8988T (cell line): ENCODE data around the gene TP73.

Experiments used
- DNase-seq: peaks from one replicate; pipeline ENCODE4 v3.0.0; 2011

Gene TP73

GRCh38 chr1:3772027-3772714, 119.9 kb downstream of the TP73 start:
- peak; percentile 98 for DNase-seq

DNA sequence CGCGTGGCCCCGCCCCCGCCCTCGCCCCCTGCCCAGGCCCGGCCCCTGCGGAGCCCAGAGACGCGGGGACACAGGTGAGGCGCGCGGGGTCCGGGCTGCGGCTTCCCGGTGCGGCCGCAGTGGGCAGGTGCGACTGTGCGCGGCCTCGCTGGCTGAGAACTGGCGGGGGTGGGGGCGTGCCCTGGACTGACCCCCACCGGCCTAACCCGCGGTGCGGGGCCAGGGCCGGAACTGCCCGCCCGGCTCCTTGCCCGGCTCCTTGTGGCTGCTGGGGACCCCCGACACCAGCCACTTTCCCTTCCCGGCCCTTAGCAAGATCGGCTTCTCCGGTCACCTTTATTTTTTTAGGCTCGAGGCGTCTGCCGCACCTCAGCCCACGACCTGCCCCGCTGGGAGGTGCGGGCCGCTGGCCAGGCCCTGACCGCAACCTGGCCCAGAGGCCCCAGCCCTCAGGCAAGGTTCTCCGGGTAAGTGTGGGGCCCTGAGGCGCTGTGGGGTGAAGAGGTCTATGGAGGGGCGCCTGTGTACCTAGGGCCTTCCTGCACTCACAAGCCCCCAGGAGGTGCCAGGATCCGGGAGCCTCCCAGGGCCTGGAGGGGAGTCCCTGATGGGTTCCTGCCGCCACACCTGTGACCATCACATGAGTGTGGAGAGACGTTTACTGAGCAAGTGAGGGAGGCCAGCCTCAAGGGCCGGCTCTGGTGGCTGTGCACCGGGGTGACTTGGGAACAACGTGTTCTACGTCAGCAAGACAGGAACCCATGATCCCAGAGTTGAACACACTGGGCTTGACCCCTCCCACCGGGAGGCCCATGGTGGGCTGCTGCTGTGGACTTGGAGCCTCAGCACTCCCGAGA, 120.6 kb downstream of the TP73 start, which contains the start of gene SMIM1:
Gene SMIM1, plus strand, starts transcription at position 35 of the 857 bp plus-strand sequence. CDS start 2,625 bp downstream, outside the sequence.
- DNase-seq, result no peak

- no peak for DNase-seq
These were observed 121.4 kb downstream of the TP73 start for GRCh38 chr1:3773572-3774275.

DNA sequence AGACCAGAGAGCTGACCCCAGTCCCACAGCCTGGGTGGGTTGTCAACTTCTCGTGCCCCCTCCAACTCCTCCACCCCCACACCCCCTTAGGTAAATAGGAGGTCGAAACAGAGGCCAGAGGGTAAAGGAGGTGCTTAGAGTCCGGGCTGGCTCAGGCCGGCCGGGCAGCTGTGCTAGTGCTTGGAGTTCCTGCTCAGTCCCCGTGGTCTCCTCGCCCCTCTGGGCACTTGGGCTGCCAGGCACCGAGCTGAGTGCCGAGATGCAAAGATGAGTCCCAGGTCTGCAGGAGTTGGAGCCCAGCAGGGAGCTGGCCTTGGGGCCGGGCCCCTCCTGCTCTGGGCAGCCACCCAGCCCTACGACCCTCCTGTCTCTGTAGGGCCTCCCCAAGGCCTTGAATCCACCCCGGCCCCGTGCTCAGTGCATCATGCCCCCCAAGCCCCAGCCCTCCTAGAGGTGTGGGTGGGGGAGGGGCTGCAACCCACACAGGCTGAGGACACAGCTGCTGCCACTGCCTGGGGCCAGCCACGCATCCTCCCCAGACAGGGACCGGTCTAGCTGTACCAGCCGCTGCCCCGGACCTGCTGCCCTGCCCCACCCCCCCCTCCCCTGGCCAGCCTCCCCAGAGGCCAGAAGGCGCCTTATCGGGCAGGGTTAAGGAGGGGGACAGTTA, 122.1 kb downstream of the TP73 start:
- DNase-seq, result no peak

- no peak for DNase-seq
These were observed 122.7 kb downstream of the TP73 start for GRCh38 chr1:3774946-3775489.

- DNase-seq, result peak; percentile 94
These were observed 123.3 kb downstream of the TP73 start for GRCh38 chr1:3775490-3776230.

GRCh38 chr1:3776231-3776961, 124.1 kb downstream of the TP73 start:
- DNase-seq, result no peak

DNA sequence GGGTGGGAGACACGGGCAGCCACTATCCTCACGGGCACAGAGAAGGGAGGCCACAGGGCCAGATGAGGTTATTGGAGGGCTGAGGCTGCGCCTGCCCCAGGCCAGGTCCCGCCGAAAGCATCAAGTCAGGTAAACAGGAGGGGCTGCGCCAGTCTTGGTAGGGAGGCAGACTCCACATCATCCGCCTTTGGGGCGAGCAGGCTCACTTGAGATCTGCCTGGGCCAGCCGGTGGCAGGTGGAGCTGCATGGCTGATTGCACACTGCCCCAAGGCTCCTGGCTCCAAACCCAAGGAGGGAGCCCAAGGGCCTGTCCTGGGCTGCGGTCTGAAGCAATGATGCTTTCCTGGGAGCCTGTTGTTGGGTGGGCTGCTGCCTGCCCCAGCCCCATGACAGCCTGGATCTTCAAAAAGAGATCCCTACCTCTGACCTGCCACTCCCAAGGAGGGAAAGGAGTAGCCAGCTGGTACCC, 124.8 kb downstream of the TP73 start:
- DNase-seq, result no peak

DNA sequence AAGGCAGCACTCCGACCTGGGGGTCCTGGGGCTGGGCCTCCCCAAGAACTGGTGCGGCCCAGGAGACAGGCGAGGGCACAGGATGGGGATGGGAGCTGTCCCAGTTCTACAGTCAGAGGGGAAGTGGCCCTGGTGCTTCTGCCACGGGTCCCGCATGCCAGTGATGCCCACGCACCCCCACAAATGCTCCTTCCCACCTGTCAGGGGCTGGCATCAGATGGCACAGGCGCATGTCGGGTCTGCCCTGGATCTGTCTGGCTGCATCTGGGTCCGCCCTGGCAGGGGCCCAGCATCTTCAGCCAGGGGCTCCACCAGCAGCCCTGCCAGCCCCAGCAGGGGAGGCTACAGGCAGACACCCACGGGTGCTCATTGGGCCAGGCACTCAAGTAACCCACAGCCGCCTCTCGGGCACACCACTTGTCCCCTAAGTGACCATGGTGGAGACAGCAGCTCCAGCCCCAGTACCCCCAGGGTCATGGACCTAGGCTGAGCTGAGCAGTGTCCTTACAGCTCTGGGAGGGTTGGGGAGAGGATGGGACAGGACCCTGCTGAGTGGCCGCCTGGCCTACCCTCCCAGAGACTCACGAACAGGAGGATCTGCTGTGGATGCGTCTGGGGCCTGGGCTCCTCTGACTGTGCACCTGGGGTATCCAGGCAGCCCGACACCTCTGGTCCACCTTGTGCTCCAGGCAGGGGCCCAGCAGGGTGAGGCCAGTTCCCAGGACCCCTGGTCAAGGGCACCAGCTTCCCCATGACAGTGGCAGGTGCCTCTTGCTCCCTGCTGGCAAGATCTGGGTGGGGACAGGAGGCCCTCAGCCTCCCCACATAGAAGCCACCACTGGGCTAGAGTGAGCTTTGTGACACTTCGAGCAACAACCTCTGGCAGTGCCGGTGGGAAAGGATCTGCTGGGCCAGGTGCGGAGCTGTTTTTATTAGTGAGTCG, 125.6 kb downstream of the TP73 start:
- no peak for DNase-seq

DNA sequence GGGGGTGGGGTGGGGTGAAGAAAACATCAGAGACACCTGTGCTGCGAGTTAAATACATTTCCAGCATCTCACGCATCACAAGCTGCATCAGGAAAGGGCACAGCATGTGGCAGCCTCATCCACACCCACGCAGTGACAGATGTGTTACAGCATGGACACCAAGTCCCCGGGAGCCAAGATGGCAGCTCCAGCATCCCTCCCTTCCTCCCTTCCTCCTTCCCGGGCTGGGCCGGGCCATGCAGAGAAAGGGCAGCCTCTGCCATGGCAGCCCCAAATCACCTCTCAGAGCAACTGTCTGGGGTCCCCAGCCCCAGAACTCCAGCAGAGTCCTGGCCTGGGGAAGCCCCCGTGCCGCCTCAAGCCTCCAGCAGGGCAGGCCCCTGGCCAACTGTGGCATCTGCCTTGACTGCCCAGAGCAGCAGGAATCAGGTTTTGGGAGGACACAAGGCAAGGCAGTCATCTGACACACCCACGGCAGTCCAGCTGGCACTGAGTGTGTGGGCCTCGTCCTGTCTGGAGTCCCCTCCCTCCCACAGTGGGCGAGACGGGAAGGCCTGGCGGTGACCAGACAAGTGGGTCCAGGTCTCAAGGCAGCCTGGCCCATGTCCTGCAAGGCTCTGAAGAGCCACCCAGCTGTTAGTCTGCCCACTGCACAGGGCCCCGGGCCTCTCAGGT, 126.4 kb downstream of the TP73 start:
- DNase-seq, result no peak

DNA sequence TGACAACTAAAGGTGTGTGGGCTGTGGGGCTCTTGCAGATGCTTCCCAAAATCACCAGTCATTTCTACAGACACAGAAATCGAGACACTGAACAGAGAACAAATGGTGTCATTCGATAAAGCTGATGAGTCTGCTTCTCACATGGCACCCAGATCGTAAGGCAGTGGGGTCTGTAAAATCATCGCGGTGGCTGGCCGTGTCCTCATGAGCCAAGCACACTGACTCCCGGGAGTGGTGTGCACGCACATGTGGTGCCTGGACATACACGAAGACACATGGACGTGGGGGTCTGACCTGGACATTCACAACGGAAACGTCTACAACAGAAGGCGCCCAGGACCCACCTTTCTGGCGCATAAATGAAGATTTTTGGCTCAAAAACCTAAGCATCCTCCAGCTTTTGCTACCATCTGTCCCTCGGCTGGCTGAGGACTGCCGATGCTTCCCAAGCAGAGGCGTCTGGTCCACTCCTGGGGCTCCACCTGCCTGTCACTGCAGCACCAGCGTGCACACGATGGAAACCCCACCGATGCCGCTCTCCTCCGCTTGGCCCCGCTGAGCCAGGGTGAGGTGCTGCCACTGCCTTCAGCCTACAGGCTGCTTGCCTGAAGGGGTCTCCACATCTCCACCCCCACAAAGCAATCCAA, 127.1 kb downstream of the TP73 start:
- no peak for DNase-seq

DNA sequence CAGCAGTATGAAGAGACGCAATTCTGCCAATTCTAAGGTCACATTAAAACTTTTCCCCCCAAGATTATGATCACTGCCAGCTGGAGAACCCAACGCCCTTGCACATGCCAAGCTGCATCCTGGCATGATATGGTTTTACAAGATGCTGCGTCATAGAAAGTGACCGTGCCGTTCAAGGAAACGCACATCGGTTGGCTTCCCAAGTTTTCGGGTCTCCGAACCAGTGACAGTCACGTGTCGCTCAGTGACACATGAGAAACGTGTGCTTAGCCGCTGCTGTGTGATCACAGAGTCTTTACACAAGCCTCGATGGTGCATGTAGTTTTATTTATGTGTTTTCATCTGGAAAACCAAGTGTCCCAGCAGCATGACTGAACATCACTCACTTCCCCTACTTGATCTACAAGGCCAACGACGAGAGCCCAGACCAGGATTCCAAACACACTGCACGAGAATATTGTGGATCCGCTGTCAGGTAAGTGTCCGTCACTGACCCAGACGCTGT, 127.6 kb downstream of the TP73 start:
- no peak for DNase-seq

DNA sequence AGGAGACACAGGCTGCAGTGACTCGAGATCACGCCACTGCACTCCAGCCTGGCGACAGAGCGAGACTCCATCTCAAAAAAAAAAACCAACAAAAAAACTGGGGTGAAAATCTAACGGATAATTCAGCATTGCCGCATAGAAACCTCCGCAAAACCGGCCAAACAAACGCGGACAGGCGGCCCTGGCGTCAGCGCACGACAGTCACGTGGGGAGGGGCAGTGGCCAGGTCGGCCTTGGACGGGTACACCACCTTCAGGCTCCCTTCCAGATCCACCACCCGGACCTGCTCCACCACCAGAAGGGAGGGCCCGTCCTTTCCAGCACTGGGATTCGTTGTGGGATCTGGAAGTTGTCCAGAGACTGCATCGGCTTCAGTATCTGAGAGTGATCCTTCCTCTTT, 128.6 kb downstream of the TP73 start:
- no peak for DNase-seq

GRCh38 chr1:3783651-3784474, 131.5 kb downstream of the TP73 start:
- no peak for DNase-seq

- DNase-seq, result no peak
These were observed 132.7 kb downstream of the TP73 start for GRCh38 chr1:3785045-3785444.

GRCh38 chr1:3785456-3786157, 133.3 kb downstream of the TP73 start:
- peak; percentile 70 for DNase-seq
